GM23338 (cell line): ENCODE data around the gene MOB2. TPM values are rescaled to one million over a fixed set of nuclear protein-coding genes. Genes with fewer than 3 reads are reported as not detected.
"Not testable (repeated sequence)": the region's sequence is repeated elsewhere in the genome, so short reads cannot be mapped to it uniquely, and the experiment has no call there.

ENCODE experiments used
- ATAC-seq: fragments of 200-7000 bp; cut with Tn5 transposase; 3 replicates; pipeline ENCODE4 v1.9.1; 2020
- DNase-seq: peaks from one replicate; pipeline ENCODE4 v3.0.0-alpha.2; 2015; ENCODE audit warnings: low spot score
- H2AFZ ChIP-seq: fragments of 200-600 bp; sonication (generic); 2 replicates; pipeline ENCODE4 v1.8.0; 2016; ENCODE audit warnings: antibody characterized with exemption, mild to moderate bottlenecking, moderate library complexity
- H3F3A ChIP-seq: fragments of 200-600 bp; sonication (generic); replicated peaks from 2 replicates; pipeline ENCODE4 v1.8.0; 2017; ENCODE audit warnings: antibody characterized with exemption, mixed run types, low read depth
- H3K27ac ChIP-seq: fragments of 200-600 bp; sonication (generic); 2 replicates; pipeline ENCODE4 v1.6.1; 2016; ENCODE audit warnings: low read depth
- H3K27me3 ChIP-seq: fragments of 200-600 bp; sonication (generic); 2 replicates; pipeline ENCODE4 v1.8.0; 2016; ENCODE audit warnings: mild to moderate bottlenecking, mixed run types, moderate library complexity; ENCODE audit not compliant: insufficient read depth
- H3K36me3 ChIP-seq: fragments of 200-600 bp; sonication (generic); 2 replicates; pipeline ENCODE4 v1.8.0; 2016; ENCODE audit warnings: mild to moderate bottlenecking; ENCODE audit not compliant: insufficient read depth
- H3K4me1 ChIP-seq: fragments of 200-600 bp; sonication (generic); 2 replicates; pipeline ENCODE4 v1.8.0; 2016; ENCODE audit warnings: mild to moderate bottlenecking, moderate library complexity; ENCODE audit not compliant: insufficient read depth
- H3K4me2 ChIP-seq: fragments of 200-600 bp; sonication (generic); 2 replicates; pipeline ENCODE4 v1.7.1; 2017; ENCODE audit warnings: mixed run types
- H3K4me3 ChIP-seq: fragments of 200-600 bp; sonication (generic); 2 replicates; pipeline ENCODE4 v1.6.1; 2016; ENCODE audit warnings: mixed run types
- H3K79me2 ChIP-seq: fragments of 200-600 bp; sonication (generic); replicated peaks from 2 replicates; pipeline ENCODE4 v1.8.0; 2017; ENCODE audit warnings: mild to moderate bottlenecking; ENCODE audit not compliant: insufficient read depth
- H3K9me2 ChIP-seq: fragments of 200-600 bp; sonication (generic); 2 replicates; pipeline ENCODE4 v1.8.0; 2017; ENCODE audit not compliant: insufficient read depth
- H4K20me1 ChIP-seq: fragments of 200-600 bp; sonication (generic); replicated peaks from 2 replicates; pipeline ENCODE4 v1.8.0; 2017; ENCODE audit warnings: mild to moderate bottlenecking; ENCODE audit not compliant: insufficient read depth
- H3K27ac Mint-ChIP-seq: 2 replicates; pipeline ENCODE4 v1.8.0; 2020; ENCODE audit warnings: inconsistent platforms, mild to moderate bottlenecking, moderate library complexity, mixed read lengths
- H3K27me3 Mint-ChIP-seq: 3 replicates; pipeline ENCODE4 v1.8.0; 2022; ENCODE audit warnings: low read depth, mild to moderate bottlenecking, moderate library complexity, mixed read lengths, inconsistent platforms; ENCODE audit not compliant: insufficient read depth, poor library complexity
- H3K36me3 Mint-ChIP-seq: 3 replicates; pipeline ENCODE4 v1.8.0; 2021; ENCODE audit warnings: low read depth, mild to moderate bottlenecking, inconsistent platforms, moderate library complexity, mixed read lengths
- H3K4me1 Mint-ChIP-seq: 3 replicates; pipeline ENCODE4 v1.8.0; 2020; ENCODE audit warnings: mild to moderate bottlenecking, inconsistent platforms, mixed read lengths
- H3K4me3 Mint-ChIP-seq: 3 replicates; pipeline ENCODE4 v1.8.0; 2021; ENCODE audit warnings: moderate library complexity, mild to moderate bottlenecking, inconsistent platforms, mixed read lengths
- H3K9me3 Mint-ChIP-seq: 3 replicates; pipeline ENCODE4 v1.8.0; 2020; ENCODE audit warnings: moderate library complexity, mild to moderate bottlenecking, inconsistent platforms, mixed read lengths
- CREB1 ChIP-seq: fragments of 250-450 bp; sonication (Bioruptor Pico); IDR thresholded peaks from 2 replicates; pipeline ENCODE4 v1.5.0; 2020; ENCODE audit warnings: low read depth, mild to moderate bottlenecking, moderate library complexity
- EZH2 ChIP-seq: fragments of 200-600 bp; sonication (generic); IDR thresholded peaks from one replicate; pipeline ENCODE4 v1.8.0; 2017; ENCODE audit warnings: antibody characterized with exemption, mild to moderate bottlenecking, low read depth; ENCODE audit not compliant: unreplicated experiment
- NANOG ChIP-seq: IDR thresholded peaks from 2 replicates; pipeline ENCODE4 v1.6.1; 2016; ENCODE audit warnings: antibody characterized with exemption, borderline replicate concordance
- POLR2AphosphoS5 ChIP-seq: IDR thresholded peaks from 2 replicates; pipeline ENCODE4 v1.6.1; 2016; ENCODE audit warnings: antibody characterized with exemption, low read depth
- ZNF331 ChIP-seq: fragments of 250-450 bp; sonication (Bioruptor Pico); IDR thresholded peaks from 2 replicates; pipeline ENCODE4 v1.5.0; 2020; ENCODE audit warnings: low read depth, mild to moderate bottlenecking, moderate library complexity
- ZNF462 ChIP-seq: fragments of 250-450 bp; sonication (Bioruptor Pico); IDR thresholded peaks from 2 replicates; pipeline ENCODE4 v1.5.0; 2020; ENCODE audit warnings: mild to moderate bottlenecking, moderate library complexity
- polyA plus RNA-seq: library from polyadenylated mRNA; unstranded; fragments of >200 nt; fragmentation: Nextera tagmentation; extraction: Ambion mirVana; gene quantifications from 2 replicates; pipeline ENCODE4 v1.2.1, GENCODE V29; 2016
- total RNA-seq: library from RNA; depleted of rRNA; stranded (reverse); fragments of >200 nt; shearing (Covaris generic); gene quantifications from 2 replicates; pipeline ENCODE4 v1.2.3, GENCODE V29; 2014
- TF ChIP-seq, protein P1 (sequence below), 2 experiments: fragments of 200-600 bp in 1 of 2; sonication (generic) in 1 of 2; conservative IDR thresholded peaks; 2 replicates each; pipeline versions ENCODE4 v1.5.1 to v1.6.1; 2016 to 2017; ENCODE audit warnings: antibody characterized with exemption in 2 of 2, low read depth in 2 of 2, mild to moderate bottlenecking in 2 of 2, moderate library complexity in 1 of 2
- TF ChIP-seq, protein P2 (sequence below): IDR thresholded peaks from one replicate; pipeline ENCODE4 v1.6.1; 2018; ENCODE audit warnings: antibody characterized with exemption; ENCODE audit not compliant: unreplicated experiment

The MOB2 gene
- total and polyA plus RNA-seq, 2 experiments from 2014 or later: 10.1 to 19.7 TPM

GRCh38 chr11:1512531-1513258 lies 26.1 kb upstream of the MOB2 start:
- peak overlapping the region; percentile 4; the same call in 1 of the 2 replicates for H3K27ac ChIP-seq
- H3K9me3 Mint-ChIP-seq, H3K27me3 ChIP-seq, H3K36me3 Mint-ChIP-seq, H3K9me2 ChIP-seq, H3K36me3 ChIP-seq, H4K20me1 ChIP-seq, H3K4me3 Mint-ChIP-seq, H3K4me3 ChIP-seq, H3F3A ChIP-seq, H2AFZ ChIP-seq, H3K4me2 ChIP-seq: not testable (repeated sequence)
- H3K27ac Mint-ChIP-seq: 0 out of 2 replicates have a peak overlapping the region, but pooled peaks have one; percentile 22
- H3K4me1 ChIP-seq: peaks cover 10% of the 10 kb centered on the region
- H3K27me3 Mint-ChIP-seq: peaks cover 23% of the 10 kb centered on the region
- DNase-seq (peak; percentile 75), ATAC-seq (peak; percentile 51)
- H3K4me1 Mint-ChIP-seq: peaks cover 42% of the 10 kb centered on the region
- peaks cover 21% of the 10 kb centered on the region for H3K79me2 ChIP-seq
- TF ChIP-seq, protein P1, sequence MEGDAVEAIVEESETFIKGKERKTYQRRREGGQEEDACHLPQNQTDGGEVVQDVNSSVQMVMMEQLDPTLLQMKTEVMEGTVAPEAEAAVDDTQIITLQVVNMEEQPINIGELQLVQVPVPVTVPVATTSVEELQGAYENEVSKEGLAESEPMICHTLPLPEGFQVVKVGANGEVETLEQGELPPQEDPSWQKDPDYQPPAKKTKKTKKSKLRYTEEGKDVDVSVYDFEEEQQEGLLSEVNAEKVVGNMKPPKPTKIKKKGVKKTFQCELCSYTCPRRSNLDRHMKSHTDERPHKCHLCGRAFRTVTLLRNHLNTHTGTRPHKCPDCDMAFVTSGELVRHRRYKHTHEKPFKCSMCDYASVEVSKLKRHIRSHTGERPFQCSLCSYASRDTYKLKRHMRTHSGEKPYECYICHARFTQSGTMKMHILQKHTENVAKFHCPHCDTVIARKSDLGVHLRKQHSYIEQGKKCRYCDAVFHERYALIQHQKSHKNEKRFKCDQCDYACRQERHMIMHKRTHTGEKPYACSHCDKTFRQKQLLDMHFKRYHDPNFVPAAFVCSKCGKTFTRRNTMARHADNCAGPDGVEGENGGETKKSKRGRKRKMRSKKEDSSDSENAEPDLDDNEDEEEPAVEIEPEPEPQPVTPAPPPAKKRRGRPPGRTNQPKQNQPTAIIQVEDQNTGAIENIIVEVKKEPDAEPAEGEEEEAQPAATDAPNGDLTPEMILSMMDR (conservative IDR thresholded peaks at IDR 0.05; ENCODE audit: low read depth in 2 of 2): peak in 1 of 2 experiments; percentile 27; a peak in 1 of 4 replicates
- 0 out of 2 replicates have a peak, but pooled peaks have one; percentile 10 for TF ChIP-seq CREB1

DNA sequence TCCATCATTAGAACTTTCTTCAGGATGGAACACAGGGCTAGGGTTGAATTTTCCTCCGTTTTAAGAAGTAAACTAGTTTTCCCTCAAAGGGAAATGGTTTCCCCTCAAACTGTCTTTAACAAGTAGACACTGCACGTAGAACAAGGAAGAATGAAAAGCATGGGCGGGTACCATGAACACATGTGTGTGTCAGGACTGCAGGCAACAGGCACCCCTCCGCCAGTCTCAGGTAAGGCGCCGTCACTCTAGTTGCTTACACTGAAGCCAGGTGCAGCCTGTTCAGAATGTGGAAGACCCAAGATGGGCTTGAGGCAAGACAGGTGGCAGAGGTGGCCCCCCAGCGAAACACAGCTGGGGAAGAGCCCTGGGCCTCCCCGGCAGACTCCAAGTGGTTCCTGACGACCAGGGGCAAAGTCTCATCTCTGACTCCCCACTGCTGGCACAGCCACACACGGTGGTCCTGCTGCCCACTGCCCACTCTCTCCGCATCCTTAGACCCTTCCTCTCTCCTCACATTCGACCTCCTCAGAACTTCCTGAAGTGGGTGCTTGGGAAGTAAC lies 25.4 kb upstream of the MOB2 start:
- Histone ChIP-seq H4K20me1 (peaks cover 5% of the 10 kb centered on the region; the same call in 1 of the 2 replicates), H3K4me1 (peaks cover 14% of the 10 kb centered on the region), H3K27me3 (no peaks in the 10 kb centered on the region), H3K4me3 (no peak overlapping the region), H3K36me3 (no peaks in the 10 kb centered on the region), H3F3A (peaks cover 5% of the 10 kb centered on the region; the same call in 1 of the 2 replicates), H3K79me2 (peaks cover 23% of the 10 kb centered on the region), H3K27ac (no peak overlapping the region), H2AFZ (no peak overlapping the region), H3K9me2 (no peaks in the 10 kb centered on the region), H3K4me2 (no peak overlapping the region)
- no peaks in the 10 kb centered on the region; the same call in 2 of the 3 replicates for H3K36me3 Mint-ChIP-seq
- H3K27me3 Mint-ChIP-seq: peaks cover 19% of the 10 kb centered on the region
- peaks cover 41% of the 10 kb centered on the region for H3K4me1 Mint-ChIP-seq
- DNase-seq (no peak), ATAC-seq (no peak)
- no peak overlapping the region for H3K4me3 Mint-ChIP-seq
- H3K9me3 Mint-ChIP-seq: no peaks in the 10 kb centered on the region
- no peak overlapping the region for H3K27ac Mint-ChIP-seq
- TF ChIP-seq POLR2AphosphoS5: no peak
- no peak for TF ChIP-seq ZNF331 (CRISPR knock-in tag)
- TF ChIP-seq NANOG: no peak
- no peak for TF ChIP-seq EZH2
- TF ChIP-seq, protein P2, sequence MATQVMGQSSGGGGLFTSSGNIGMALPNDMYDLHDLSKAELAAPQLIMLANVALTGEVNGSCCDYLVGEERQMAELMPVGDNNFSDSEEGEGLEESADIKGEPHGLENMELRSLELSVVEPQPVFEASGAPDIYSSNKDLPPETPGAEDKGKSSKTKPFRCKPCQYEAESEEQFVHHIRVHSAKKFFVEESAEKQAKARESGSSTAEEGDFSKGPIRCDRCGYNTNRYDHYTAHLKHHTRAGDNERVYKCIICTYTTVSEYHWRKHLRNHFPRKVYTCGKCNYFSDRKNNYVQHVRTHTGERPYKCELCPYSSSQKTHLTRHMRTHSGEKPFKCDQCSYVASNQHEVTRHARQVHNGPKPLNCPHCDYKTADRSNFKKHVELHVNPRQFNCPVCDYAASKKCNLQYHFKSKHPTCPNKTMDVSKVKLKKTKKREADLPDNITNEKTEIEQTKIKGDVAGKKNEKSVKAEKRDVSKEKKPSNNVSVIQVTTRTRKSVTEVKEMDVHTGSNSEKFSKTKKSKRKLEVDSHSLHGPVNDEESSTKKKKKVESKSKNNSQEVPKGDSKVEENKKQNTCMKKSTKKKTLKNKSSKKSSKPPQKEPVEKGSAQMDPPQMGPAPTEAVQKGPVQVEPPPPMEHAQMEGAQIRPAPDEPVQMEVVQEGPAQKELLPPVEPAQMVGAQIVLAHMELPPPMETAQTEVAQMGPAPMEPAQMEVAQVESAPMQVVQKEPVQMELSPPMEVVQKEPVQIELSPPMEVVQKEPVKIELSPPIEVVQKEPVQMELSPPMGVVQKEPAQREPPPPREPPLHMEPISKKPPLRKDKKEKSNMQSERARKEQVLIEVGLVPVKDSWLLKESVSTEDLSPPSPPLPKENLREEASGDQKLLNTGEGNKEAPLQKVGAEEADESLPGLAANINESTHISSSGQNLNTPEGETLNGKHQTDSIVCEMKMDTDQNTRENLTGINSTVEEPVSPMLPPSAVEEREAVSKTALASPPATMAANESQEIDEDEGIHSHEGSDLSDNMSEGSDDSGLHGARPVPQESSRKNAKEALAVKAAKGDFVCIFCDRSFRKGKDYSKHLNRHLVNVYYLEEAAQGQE: no peak
- no peak for TF ChIP-seq ZNF462 (CRISPR knock-in tag)
- TF ChIP-seq CREB1: no peak
